Measurements from ENCODE around the gene OR10A5.

Gene OR10A5

GRCh38 chr11:6825231-6825744, 20.2 kb upstream of the OR10A5 start:
- Histone ChIP-seq H3K27ac (replicated peaks) (no peak overlapping the region), H3K27me3 (ENCODE audit: insufficient read depth, poor library complexity, severe bottlenecking) (no peaks in the 10 kb centered on the region), H3K4me3 (replicated peaks; ENCODE audit: insufficient read depth, low read length) (no peak overlapping the region)
- no peak for DNase-seq (ENCODE audit: low read depth in 1 of 2, low spot score in 1 of 2)
- TF ChIP-seq POLR2AphosphoS5 (IDR thresholded peaks at IDR 0.05; ENCODE audit: low read depth) (no peak), REST (IDR thresholded peaks at IDR 0.05; ENCODE audit: insufficient replicate concordance, low read depth) (no peak)

GRCh38 chr11:6828103-6828502, 17.4 kb upstream of the OR10A5 start:
- DNase-seq (ENCODE audit: low read depth in 1 of 2, low spot score in 1 of 2) = no peak
- no peaks in the 10 kb centered on the region for H3K27me3 ChIP-seq (ENCODE audit: insufficient read depth, poor library complexity, severe bottlenecking)
- TF ChIP-seq CTCF (IDR thresholded peaks at IDR 0.05; ENCODE audit: insufficient read depth, low read length) (no peak), SPI1 (IDR thresholded peaks at IDR 0.05; ENCODE audit: borderline replicate concordance, low read depth) (no peak), REST (IDR thresholded peaks at IDR 0.05; ENCODE audit: insufficient replicate concordance, low read depth) (no peak), POLR2AphosphoS5 (IDR thresholded peaks at IDR 0.05; ENCODE audit: low read depth) (no peak), GABPA (IDR thresholded peaks at IDR 0.05; ENCODE audit: low read depth) (no peak)
- no peak overlapping the region for H3K27ac ChIP-seq (replicated peaks)
- no peak overlapping the region for H3K4me3 ChIP-seq (replicated peaks; ENCODE audit: insufficient read depth, low read length)

GRCh38 chr11:6833356-6833755, 12.1 kb upstream of the OR10A5 start:
- TF ChIP-seq GABPA (IDR thresholded peaks at IDR 0.05; ENCODE audit: low read depth) (no peak), CTCF (IDR thresholded peaks at IDR 0.05; ENCODE audit: insufficient read depth, low read length) (no peak), REST (IDR thresholded peaks at IDR 0.05; ENCODE audit: insufficient replicate concordance, low read depth) (no peak), POLR2AphosphoS5 (IDR thresholded peaks at IDR 0.05; ENCODE audit: low read depth) (no peak), SPI1 (IDR thresholded peaks at IDR 0.05; ENCODE audit: borderline replicate concordance, low read depth) (no peak)
- DNase-seq (ENCODE audit: low read depth in 1 of 2, low spot score in 1 of 2) = no peak
- no peak overlapping the region for H3K4me3 ChIP-seq (replicated peaks; ENCODE audit: insufficient read depth, low read length)
- H3K27ac ChIP-seq (replicated peaks) = no peak overlapping the region
- H3K27me3 ChIP-seq (ENCODE audit: insufficient read depth, poor library complexity, severe bottlenecking) = no peaks in the 10 kb centered on the region

Measured in HL-60 (cell line).